HL-60 (cell line): ENCODE data around the gene ZNF678.

Source experiments
- DNase-seq, 2 experiments: peaks; one replicate each; pipeline ENCODE4 v3.0.0-alpha.2; 2010 to 2020; ENCODE audit warnings: low read depth in 1 of 2, low spot score in 1 of 2
- H3K27ac ChIP-seq: fragments of 250-450 bp; sonication (Bioruptor Pico); replicated peaks from 2 replicates; pipeline ENCODE4 v1.5.1; 2020; ENCODE audit warnings: mild to moderate bottlenecking, moderate library complexity
- H3K27me3 ChIP-seq: fragments of 250-450 bp; sonication (Bioruptor Pico); 2 replicates; pipeline ENCODE4 v1.5.1; 2021; ENCODE audit warnings: mild to moderate bottlenecking, moderate library complexity; ENCODE audit not compliant: insufficient read depth, poor library complexity, severe bottlenecking
- H3K4me3 ChIP-seq: replicated peaks from 2 replicates; pipeline ENCODE4 v1.5.1; 2011; ENCODE audit warnings: mild to moderate bottlenecking, control low read depth, low read length; ENCODE audit not compliant: insufficient read depth
- CTCF ChIP-seq: IDR thresholded peaks from one replicate; pipeline ENCODE4 v1.5.1; 2011; ENCODE audit warnings: low read length, control low read depth, inconsistent platforms; ENCODE audit not compliant: insufficient read depth
- GABPA ChIP-seq: IDR thresholded peaks from 2 replicates; pipeline ENCODE4 v1.6.1; 2012; ENCODE audit warnings: low read depth
- POLR2AphosphoS5 ChIP-seq: IDR thresholded peaks from 2 replicates; pipeline ENCODE4 v1.6.1; 2012; ENCODE audit warnings: low read depth
- REST ChIP-seq: IDR thresholded peaks from 2 replicates; pipeline ENCODE4 v1.6.1; 2012; ENCODE audit warnings: low read depth; ENCODE audit not compliant: insufficient replicate concordance
- SPI1 ChIP-seq: IDR thresholded peaks from 2 replicates; pipeline ENCODE4 v1.6.1; 2012; ENCODE audit warnings: low read depth, mild to moderate bottlenecking, borderline replicate concordance

The ZNF678 gene

GRCh38 chr1:227545361-227545760 is 18.0 kb upstream of the ZNF678 start:
- Histone ChIP-seq H3K27ac (no peak overlapping the region), H3K4me3 (no peak overlapping the region), H3K27me3 (no peaks in the 10 kb centered on the region)
- no peak for DNase-seq
- no peak for TF ChIP-seq POLR2AphosphoS5
- TF ChIP-seq CTCF: no peak
- no peak for TF ChIP-seq SPI1
- no peak for TF ChIP-seq REST
- no peak for TF ChIP-seq GABPA

- Histone ChIP-seq H3K4me3 (no peak overlapping the region), H3K27ac (no peak overlapping the region), H3K27me3 (no peaks in the 10 kb centered on the region)
- TF ChIP-seq POLR2AphosphoS5 (no peak), CTCF (no peak), GABPA (no peak), REST (no peak), SPI1 (no peak)
- no peak for DNase-seq
Observed at GRCh38 chr1:227546059-227546458, 17.3 kb upstream of the ZNF678 start.

GRCh38 chr1:227546598-227547309 is 16.6 kb upstream of the ZNF678 start:
- no peak overlapping the region for H3K27ac ChIP-seq
- H3K27me3 ChIP-seq: no peaks in the 10 kb centered on the region
- DNase-seq: no peak
- no peak for TF ChIP-seq SPI1
- TF ChIP-seq POLR2AphosphoS5: no peak
- TF ChIP-seq GABPA: no peak
- no peak for TF ChIP-seq CTCF
- no peak for TF ChIP-seq REST
- no peak overlapping the region for H3K4me3 ChIP-seq
